NCI-H2107 treated with DMSO at 0.1 percent for 48 hours (cell line): ENCODE measurements around the gene ABCC1.
"Not testable (repeated sequence)": the region's sequence is repeated elsewhere in the genome, so short reads cannot be mapped to it uniquely, and the experiment has no call there.

Experiments
- DNase-seq: peaks from one replicate; lab custom pipeline; 2025; ENCODE audit not compliant: unreplicated experiment; lab: John Stamatoyannopoulos, UW

Gene ABCC1

GRCh38 chr16:15949210-15950160 lies at the start of gene ABCC1:
Gene ABCC1 (plus strand): TSS chr16:15949616. CDS start chr16:15949752, 136 bp downstream.
- DNase-seq = no peak

- DNase-seq = no peak
Observed at GRCh38 chr16:15900357-15900756, 49.1 kb upstream of the ABCC1 start.

- no peak for DNase-seq
Observed at GRCh38 chr16:15900901-15901500, 48.4 kb upstream of the ABCC1 start.

- no peak for DNase-seq
Observed at GRCh38 chr16:15903960-15904359, 45.5 kb upstream of the ABCC1 start.

GRCh38 chr16:15906439-15906838 lies 43.0 kb upstream of the ABCC1 start:
- DNase-seq = no peak

- DNase-seq = peak; percentile 91
Observed at GRCh38 chr16:15907863-15908478, 41.4 kb upstream of the ABCC1 start.

- no peak for DNase-seq
Observed at GRCh38 chr16:15911198-15911597, 38.2 kb upstream of the ABCC1 start.

GRCh38 chr16:15913046-15913698 lies 36.2 kb upstream of the ABCC1 start:
- DNase-seq = no peak

- DNase-seq = no peak
Observed at GRCh38 chr16:15915555-15916081, 33.8 kb upstream of the ABCC1 start.

GRCh38 chr16:15916323-15916722 lies 33.1 kb upstream of the ABCC1 start:
- DNase-seq = no peak

GRCh38 chr16:15918314-15918713 lies 31.1 kb upstream of the ABCC1 start:
- not testable (repeated sequence) for DNase-seq

GRCh38 chr16:15919331-15919730 lies 30.1 kb upstream of the ABCC1 start:
- no peak for DNase-seq

GRCh38 chr16:15924996-15925395 lies 24.4 kb upstream of the ABCC1 start:
- DNase-seq = no peak

- DNase-seq = no peak
Observed at GRCh38 chr16:15925631-15926030, 23.8 kb upstream of the ABCC1 start.

GRCh38 chr16:15928261-15929104 lies 20.9 kb upstream of the ABCC1 start:
- no peak for DNase-seq

GRCh38 chr16:15932939-15933338 lies 16.5 kb upstream of the ABCC1 start:
- no peak for DNase-seq

GRCh38 chr16:15933781-15934180 lies 15.6 kb upstream of the ABCC1 start:
- DNase-seq = no peak

- DNase-seq = no peak
Observed at GRCh38 chr16:15934991-15935390, 14.4 kb upstream of the ABCC1 start.

GRCh38 chr16:15936809-15937208 lies 12.6 kb upstream of the ABCC1 start:
- not testable (repeated sequence) for DNase-seq
